GM19193 (cell line): ENCODE data around the gene KCNMB1.

Source experiments
- POLR2A ChIP-seq: IDR thresholded peaks from 4 replicates; pipeline ENCODE4 v1.6.1; 2011; ENCODE audit not compliant: insufficient read depth, insufficient read length; ENCODE audit errors: extremely low read depth

Gene KCNMB1

GRCh38 chr5:170388818-170389549 lies at the start of gene KCNMB1:
Gene KCNMB1, minus strand, starts transcription at chr5:170389367. Its CDS starts 3,920 bp downstream, at chr5:170385447.
- TF ChIP-seq POLR2A = no peak

- TF ChIP-seq POLR2A = no peak
Observed at GRCh38 chr5:170438581-170438980, 49.4 kb upstream of the KCNMB1 start.

GRCh38 chr5:170437621-170438375 lies 48.6 kb upstream of the KCNMB1 start:
- no peak for TF ChIP-seq POLR2A

- no peak for TF ChIP-seq POLR2A
Observed at GRCh38 chr5:170436335-170436734, 47.2 kb upstream of the KCNMB1 start.

GRCh38 chr5:170434966-170435605 lies 45.9 kb upstream of the KCNMB1 start:
- no peak for TF ChIP-seq POLR2A

GRCh38 chr5:170432669-170433068 lies 43.5 kb upstream of the KCNMB1 start:
- no peak for TF ChIP-seq POLR2A

GRCh38 chr5:170431571-170431970 lies 42.4 kb upstream of the KCNMB1 start:
- TF ChIP-seq POLR2A = no peak

- TF ChIP-seq POLR2A = no peak
Observed at GRCh38 chr5:170430866-170431437, 41.8 kb upstream of the KCNMB1 start.

- no peak for TF ChIP-seq POLR2A
Observed at GRCh38 chr5:170430256-170430655, 41.1 kb upstream of the KCNMB1 start.

GRCh38 chr5:170429014-170429413 lies 39.8 kb upstream of the KCNMB1 start:
- no peak for TF ChIP-seq POLR2A

GRCh38 chr5:170427672-170428236 lies 38.6 kb upstream of the KCNMB1 start:
- no peak for TF ChIP-seq POLR2A

- TF ChIP-seq POLR2A = no peak
Observed at GRCh38 chr5:170426786-170427185, 37.6 kb upstream of the KCNMB1 start.

GRCh38 chr5:170426149-170426767 lies 37.1 kb upstream of the KCNMB1 start:
- no peak for TF ChIP-seq POLR2A

- TF ChIP-seq POLR2A = no peak
Observed at GRCh38 chr5:170425731-170426130, 36.6 kb upstream of the KCNMB1 start.

GRCh38 chr5:170424629-170425028 lies 35.5 kb upstream of the KCNMB1 start:
- TF ChIP-seq POLR2A = no peak

- TF ChIP-seq POLR2A = no peak
Observed at GRCh38 chr5:170423692-170424091, 34.5 kb upstream of the KCNMB1 start.
